ENCODE measurements around the gene PDE3B.

GRCh38 chr11:14678350-14678749 is 34.7 kb downstream of the PDE3B start:
- TF ChIP-seq, protein P1, sequence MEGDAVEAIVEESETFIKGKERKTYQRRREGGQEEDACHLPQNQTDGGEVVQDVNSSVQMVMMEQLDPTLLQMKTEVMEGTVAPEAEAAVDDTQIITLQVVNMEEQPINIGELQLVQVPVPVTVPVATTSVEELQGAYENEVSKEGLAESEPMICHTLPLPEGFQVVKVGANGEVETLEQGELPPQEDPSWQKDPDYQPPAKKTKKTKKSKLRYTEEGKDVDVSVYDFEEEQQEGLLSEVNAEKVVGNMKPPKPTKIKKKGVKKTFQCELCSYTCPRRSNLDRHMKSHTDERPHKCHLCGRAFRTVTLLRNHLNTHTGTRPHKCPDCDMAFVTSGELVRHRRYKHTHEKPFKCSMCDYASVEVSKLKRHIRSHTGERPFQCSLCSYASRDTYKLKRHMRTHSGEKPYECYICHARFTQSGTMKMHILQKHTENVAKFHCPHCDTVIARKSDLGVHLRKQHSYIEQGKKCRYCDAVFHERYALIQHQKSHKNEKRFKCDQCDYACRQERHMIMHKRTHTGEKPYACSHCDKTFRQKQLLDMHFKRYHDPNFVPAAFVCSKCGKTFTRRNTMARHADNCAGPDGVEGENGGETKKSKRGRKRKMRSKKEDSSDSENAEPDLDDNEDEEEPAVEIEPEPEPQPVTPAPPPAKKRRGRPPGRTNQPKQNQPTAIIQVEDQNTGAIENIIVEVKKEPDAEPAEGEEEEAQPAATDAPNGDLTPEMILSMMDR (IDR thresholded peaks at IDR 0.05), result no peak
- no peak for TF ChIP-seq POLR2A (IDR thresholded peaks at IDR 0.05)
